IPS DF 4.7 (cell line): ENCODE results near the gene CMSS1.

ENCODE experiments used
- DNase-seq: peaks from one replicate; pipeline ENCODE4 v3.0.0-alpha.2; 2013; ENCODE audit warnings: low spot score; ENCODE audit errors: extremely low read depth

The CMSS1 gene

GRCh38 chr3:100131241-100131640, 313.6 kb downstream of the CMSS1 start:
- DNase-seq, result no peak

- no peak for DNase-seq
Observed at GRCh38 chr3:100136921-100137320, 319.3 kb downstream of the CMSS1 start.

- no peak for DNase-seq
Observed at GRCh38 chr3:100140976-100141375, 323.3 kb downstream of the CMSS1 start.

GRCh38 chr3:100141586-100141985, 323.9 kb downstream of the CMSS1 start:
- no peak for DNase-seq

DNA sequence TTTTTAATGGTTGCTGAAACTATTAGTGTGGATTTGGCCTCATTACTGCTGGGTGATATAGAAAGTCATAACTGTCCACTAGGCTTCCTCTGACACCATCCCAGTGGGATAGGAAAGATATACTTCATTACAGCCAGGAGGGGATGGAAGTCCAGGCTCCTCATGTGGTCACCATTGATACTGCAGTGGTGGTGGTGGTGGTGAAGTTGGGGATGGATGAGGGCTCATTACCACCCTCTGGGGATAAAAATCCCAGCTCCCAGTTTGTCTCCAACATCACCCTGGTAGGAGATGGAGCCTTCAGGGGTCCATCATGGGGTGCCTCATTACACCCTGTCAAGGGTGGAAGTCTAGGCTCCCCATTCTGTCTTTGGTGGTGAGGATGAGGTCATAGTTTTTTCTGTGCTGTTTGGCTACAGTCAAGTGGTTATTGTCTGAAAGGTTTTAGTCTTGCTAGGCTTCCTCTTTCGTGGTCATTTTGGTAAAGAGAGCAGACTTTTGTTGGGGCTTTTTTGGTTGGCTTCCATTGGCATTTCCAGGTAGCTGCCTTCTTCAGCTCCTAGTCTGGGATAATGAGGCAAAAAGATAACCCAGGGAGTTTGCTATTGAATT, 326.7 kb downstream of the CMSS1 start:
- no peak for DNase-seq

DNA sequence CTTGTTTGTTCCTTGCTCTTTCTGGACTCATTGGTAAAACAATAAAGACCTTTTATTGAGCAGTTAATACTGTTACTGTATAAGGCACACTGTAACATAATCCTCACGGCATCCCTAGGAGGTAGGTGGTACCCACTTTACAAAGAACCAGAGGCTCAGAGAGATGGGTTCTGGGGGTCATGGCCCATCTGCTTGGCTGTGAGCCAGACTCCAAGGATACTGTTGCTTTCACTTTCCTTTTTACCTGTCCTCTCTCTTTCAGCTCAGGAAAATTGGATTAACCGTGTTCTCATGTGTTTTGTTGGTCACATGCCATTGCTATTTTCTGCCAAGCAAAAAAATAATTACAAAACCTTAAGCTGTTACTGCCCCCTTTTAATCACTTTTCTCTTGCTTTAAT, 331.5 kb downstream of the CMSS1 start:
- DNase-seq, result no peak

DNA sequence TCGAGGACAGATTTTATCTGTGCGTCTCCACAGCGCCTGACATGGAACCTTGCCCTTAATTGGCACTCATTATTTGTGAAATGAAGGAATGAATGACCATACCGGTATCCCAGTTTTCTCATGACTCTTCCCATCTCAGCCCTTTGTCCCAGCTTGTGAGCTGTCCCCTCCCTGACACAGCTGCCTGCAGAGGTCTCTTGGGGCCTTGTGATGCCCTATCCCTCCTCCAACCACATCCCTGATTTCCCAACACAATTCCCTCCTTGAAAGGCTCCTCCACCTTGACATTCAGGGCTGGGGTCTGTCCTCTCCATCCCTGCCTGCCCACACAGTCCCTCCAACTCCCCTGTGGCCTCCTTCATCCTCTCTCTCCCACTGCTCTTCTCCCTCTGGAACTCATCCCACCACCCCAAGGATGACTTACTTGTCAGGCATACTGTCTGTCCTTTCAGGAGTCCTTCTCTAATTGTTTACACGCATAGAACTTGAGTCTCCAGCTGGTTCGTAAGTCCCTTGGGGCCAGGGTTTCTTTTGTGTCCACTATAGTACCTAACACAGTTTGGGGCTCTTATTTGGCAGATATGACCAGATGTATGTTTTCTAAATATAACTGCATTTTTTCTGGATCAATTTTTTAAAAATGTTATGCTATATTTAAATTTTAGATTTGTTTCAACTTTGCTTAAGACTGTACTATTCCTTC, 332.2 kb downstream of the CMSS1 start:
- DNase-seq, result no peak

DNA sequence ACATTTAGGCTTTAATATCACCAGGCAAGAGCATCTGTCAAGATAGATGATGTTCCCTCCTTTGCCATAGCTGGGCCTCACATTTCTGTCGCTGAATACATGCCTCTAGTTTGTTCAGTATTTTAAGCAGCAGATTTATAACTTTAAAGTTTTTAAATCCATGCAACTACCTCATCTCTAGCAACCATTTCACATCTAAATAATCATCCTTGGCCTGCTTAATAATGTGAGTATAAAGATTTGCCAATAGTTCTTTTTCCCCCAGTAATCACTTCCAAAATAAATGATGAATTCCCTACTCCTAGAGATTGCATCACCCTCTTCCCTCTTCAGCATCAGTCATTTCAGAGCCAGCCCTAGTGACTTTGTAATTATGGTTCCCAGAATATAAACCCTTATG, 332.8 kb downstream of the CMSS1 start:
- DNase-seq, result no peak

- no peak for DNase-seq
Observed at GRCh38 chr3:100151024-100151707, 333.5 kb downstream of the CMSS1 start.

GRCh38 chr3:100154171-100154570, 336.5 kb downstream of the CMSS1 start:
- DNase-seq, result no peak

- no peak for DNase-seq
Observed at GRCh38 chr3:100155128-100155527, 337.5 kb downstream of the CMSS1 start.

- DNase-seq, result no peak
Observed at GRCh38 chr3:100155590-100155989, 337.9 kb downstream of the CMSS1 start.

DNA sequence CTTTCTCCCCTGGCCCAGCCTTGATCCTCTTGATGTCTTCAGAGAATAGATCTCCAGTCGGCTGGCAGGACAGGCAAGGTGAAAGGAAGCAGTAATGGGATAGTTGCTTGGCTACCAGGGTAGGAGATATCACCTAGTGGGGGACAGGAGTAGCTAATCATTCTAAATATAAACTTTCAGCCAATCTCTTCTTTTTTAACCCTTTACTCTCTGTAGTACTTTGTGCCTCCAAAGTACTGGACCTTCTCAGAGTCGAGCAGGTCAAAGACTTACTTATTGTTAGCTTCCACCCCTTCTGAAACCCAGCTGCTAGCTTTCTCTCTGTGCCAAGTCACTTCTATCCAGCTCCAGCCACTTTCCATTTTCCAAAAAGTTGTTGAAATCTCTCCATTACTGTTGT, 340.0 kb downstream of the CMSS1 start:
- no peak for DNase-seq

DNA sequence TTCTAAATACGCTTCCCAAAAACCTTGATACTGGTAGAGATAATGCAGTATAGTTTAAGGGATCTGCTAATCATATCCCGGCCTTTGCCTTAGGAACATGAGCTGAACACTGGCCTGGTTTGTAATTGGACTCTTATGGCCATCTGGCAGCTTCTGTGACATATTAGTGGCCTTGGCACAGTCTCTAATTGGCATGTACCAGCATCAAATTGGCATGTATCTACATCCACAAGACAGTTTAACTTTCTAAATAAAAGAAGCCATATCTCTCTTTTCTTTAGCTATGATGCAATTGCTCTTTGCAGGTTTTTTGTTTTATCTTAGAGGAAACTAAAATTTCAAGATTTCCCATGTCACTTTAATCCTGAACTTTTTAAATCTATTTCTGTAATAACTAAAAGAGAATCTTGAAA, 341.3 kb downstream of the CMSS1 start:
- no peak for DNase-seq

- DNase-seq, result no peak
Observed at GRCh38 chr3:100159331-100160153, 341.9 kb downstream of the CMSS1 start.

GRCh38 chr3:100160521-100160920, 342.9 kb downstream of the CMSS1 start:
- DNase-seq, result no peak

GRCh38 chr3:100163787-100164186, 346.1 kb downstream of the CMSS1 start:
- no peak for DNase-seq

DNA sequence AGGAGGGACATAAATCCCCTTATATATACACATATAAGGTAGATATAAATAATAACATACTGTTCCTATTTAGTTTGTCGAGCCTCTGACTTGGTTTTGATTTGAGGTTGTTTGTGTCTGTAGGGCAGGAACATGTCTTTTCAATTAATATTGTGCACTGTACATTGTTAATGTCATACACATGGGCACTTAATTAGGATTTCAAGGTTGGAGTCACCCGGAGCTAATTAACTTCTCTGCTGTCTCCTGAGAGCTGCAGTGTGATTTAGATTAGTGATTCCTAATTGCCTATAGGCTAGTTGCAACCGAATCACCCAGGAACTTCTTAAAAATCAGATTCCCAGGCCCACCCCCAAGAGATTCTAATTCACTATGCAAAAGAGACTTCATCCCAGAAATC, 347.1 kb downstream of the CMSS1 start:
- no peak for DNase-seq

DNA sequence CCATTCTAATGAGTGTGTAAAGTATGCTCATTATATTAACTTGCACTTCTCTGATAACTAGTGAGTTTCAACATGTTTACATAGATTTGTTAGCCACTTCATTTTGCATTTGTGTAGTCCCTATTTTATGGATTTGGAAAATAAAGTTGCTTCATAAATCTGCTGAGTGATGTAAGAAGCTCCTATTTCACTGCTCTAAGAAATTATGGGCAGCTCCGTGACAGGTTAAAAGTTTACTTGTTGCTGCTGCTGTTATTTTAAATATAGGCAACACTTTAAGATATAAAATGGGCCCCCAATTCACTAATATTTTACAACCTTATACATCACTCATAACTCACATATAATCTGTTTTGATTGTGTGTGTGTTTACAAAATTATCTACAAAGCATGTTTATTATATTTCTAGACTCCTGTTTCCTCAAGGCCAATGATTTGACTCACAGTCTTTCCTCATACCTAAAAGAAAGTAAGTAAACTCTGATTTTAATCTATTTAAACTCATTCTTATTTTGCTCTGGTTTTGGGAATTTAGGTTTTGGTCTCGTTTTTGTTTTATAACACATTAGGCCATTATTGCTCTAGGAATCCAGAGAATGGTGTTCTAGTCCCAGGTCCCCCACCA, 348.4 kb downstream of the CMSS1 start:
- no peak for DNase-seq

GRCh38 chr3:100169201-100169920, 351.7 kb downstream of the CMSS1 start:
- DNase-seq, result no peak

GRCh38 chr3:100170486-100170885, 352.8 kb downstream of the CMSS1 start:
- no peak for DNase-seq
